ENCODE measurements around the gene NPEPL1. TPM values are rescaled to one million over a fixed set of nuclear protein-coding genes. Genes with fewer than 3 reads are reported as not detected.
"Not testable (repeated sequence)": the region's sequence is repeated elsewhere in the genome, so short reads cannot be mapped to it uniquely, and the experiment has no call there.

The NPEPL1 gene
- total RNA-seq, 1 experiment from 2014 or later: 44.7 TPM

GRCh38 chr20:58749098-58749769 lies 56.6 kb downstream of the NPEPL1 start:
- Histone ChIP-seq H3K27me3 (peaks cover 7% of the 10 kb centered on the region), H3K4me3 (no peak overlapping the region), H3K9me3 (no peaks in the 10 kb centered on the region), H3K36me3 (no peaks in the 10 kb centered on the region)
- DNase-seq: no peak

DNA sequence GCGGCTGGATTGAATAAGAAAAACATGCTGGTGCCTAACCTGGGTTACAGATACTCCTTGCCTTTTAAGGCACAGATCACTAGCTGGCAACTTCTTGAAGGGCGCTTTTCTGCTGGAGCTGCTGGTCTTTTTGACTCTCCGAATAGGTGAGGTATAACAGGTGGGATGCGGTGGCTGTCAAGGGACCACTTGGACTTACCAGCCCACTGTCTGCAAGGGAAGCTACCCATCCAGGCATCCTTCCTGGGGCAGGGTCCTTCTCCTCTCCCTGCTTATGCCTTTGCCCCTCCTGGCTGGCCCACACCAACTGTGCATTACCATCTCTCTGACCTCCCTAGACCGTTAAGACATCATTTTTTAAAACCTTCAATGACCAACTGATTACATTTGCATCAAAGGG lies 57.4 kb downstream of the NPEPL1 start:
- Histone ChIP-seq H3K36me3 (no peaks in the 10 kb centered on the region), H3K9me3 (no peaks in the 10 kb centered on the region), H3K27me3 (peaks cover 7% of the 10 kb centered on the region), H3K4me3 (no peak overlapping the region)
- DNase-seq: no peak

GRCh38 chr20:58750706-58751105 lies 58.1 kb downstream of the NPEPL1 start:
- H3K27me3 ChIP-seq, H3K4me3 ChIP-seq, H3K36me3 ChIP-seq, H3K9me3 ChIP-seq, DNase-seq: not testable (repeated sequence)

DNA sequence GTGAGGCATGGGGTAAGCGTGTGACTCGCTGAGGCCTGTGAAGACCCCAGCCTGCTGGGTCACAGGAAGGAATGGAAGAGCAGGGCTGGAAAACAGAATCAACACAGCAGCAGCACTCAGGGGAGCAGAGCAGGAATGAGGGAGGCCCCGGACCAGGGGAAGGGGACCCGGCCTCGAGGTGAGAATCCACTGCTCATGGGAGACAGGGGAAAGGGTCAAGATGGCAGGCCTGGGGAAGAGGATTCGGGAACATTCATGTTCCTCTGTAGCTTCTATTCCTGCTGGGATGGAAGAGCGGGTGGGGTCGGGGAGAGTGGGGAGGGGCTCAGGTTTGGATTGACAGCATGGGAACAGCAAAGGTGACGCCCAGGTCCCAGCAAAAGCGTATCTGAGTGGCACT lies 59.4 kb downstream of the NPEPL1 start:
- Histone ChIP-seq H3K4me3 (no peak overlapping the region), H3K27me3 (no peaks in the 10 kb centered on the region; the same call in 1 of the 2 replicates), H3K36me3 (no peaks in the 10 kb centered on the region), H3K9me3 (no peaks in the 10 kb centered on the region)
- no peak for DNase-seq

- Histone ChIP-seq H3K27me3 (peaks cover 2% of the 10 kb centered on the region; the same call in 1 of the 2 replicates), H3K9me3 (no peaks in the 10 kb centered on the region), H3K4me3 (no peak overlapping the region), H3K36me3 (no peaks in the 10 kb centered on the region)
- DNase-seq: no peak
These were observed 60.0 kb downstream of the NPEPL1 start for GRCh38 chr20:58752565-58752964.

- DNase-seq: no peak
- no peaks in the 10 kb centered on the region for H3K36me3 ChIP-seq
- H3K27me3 ChIP-seq: peaks cover 2% of the 10 kb centered on the region; the same call in 1 of the 2 replicates
- H3K9me3 ChIP-seq: peaks cover 1% of the 10 kb centered on the region; the same call in 1 of the 2 replicates
- H3K4me3 ChIP-seq: no peak overlapping the region
These were observed 60.8 kb downstream of the NPEPL1 start for GRCh38 chr20:58753267-58753921.

GRCh38 chr20:58753922-58754551 lies 61.4 kb downstream of the NPEPL1 start:
- peaks cover 1% of the 10 kb centered on the region; the same call in 1 of the 2 replicates for H3K9me3 ChIP-seq
- no peak for DNase-seq
- peaks cover 2% of the 10 kb centered on the region; the same call in 1 of the 2 replicates for H3K27me3 ChIP-seq
- no peaks in the 10 kb centered on the region for H3K36me3 ChIP-seq
- H3K4me3 ChIP-seq: no peak overlapping the region

DNA sequence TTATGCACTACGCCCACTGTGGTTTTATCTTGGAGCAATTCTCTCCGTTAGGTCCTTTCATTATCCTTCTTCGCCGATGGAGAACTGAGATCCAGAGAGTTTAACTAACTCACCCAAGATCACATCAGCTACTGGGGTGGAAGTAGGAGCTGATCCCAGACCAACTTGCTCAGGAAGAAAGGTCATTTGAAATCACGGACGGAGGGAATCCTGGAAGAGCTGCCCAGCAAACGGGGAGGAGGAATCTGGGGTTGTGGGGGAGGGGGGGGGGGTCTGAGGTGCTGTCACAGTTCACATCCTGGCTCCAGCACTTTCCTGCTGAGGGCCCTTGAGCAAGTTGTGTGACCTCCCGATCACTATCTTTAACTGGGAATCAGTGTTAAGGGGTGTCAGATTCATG lies 62.0 kb downstream of the NPEPL1 start:
- no peak for DNase-seq
- Histone ChIP-seq H3K36me3 (no peaks in the 10 kb centered on the region), H3K4me3 (no peak overlapping the region), H3K27me3 (peaks cover 2% of the 10 kb centered on the region; the same call in 1 of the 2 replicates), H3K9me3 (peaks cover 1% of the 10 kb centered on the region; the same call in 1 of the 2 replicates)

DNA sequence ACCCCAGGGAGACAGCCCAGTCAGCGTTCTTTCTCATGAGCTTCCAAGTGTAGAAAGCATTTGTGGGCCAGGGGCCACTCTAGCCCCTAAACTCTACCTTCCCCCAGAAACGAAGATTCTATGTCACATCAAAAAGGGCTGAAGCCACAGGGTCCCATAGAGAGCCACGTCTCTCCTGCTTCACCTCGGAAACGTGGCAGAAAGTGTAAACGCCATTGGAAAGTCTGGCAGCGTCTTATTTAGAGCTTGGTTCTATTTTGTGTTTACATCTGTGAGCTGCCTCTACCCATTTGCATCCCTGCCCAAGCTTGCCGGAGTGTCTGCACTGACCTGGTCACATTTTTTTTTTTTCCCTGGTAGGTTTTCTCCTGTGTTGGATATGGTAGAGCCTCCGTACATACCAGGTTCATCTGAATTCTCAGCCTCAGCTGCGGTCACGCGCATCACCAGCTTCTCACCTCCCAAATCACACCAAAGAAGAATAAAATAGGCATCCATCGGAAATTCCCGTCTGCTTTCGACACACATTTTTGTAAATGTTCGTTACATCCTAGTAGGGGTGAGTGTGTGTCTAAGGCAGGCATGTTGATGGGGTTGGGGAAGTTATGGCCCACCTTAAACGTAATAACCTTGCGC lies 62.6 kb downstream of the NPEPL1 start:
- no peak for DNase-seq
- peaks cover 1% of the 10 kb centered on the region; the same call in 1 of the 2 replicates for H3K9me3 ChIP-seq
- H3K36me3 ChIP-seq: no peaks in the 10 kb centered on the region
- no peak overlapping the region for H3K4me3 ChIP-seq
- peaks cover 2% of the 10 kb centered on the region; the same call in 1 of the 2 replicates for H3K27me3 ChIP-seq

DNA sequence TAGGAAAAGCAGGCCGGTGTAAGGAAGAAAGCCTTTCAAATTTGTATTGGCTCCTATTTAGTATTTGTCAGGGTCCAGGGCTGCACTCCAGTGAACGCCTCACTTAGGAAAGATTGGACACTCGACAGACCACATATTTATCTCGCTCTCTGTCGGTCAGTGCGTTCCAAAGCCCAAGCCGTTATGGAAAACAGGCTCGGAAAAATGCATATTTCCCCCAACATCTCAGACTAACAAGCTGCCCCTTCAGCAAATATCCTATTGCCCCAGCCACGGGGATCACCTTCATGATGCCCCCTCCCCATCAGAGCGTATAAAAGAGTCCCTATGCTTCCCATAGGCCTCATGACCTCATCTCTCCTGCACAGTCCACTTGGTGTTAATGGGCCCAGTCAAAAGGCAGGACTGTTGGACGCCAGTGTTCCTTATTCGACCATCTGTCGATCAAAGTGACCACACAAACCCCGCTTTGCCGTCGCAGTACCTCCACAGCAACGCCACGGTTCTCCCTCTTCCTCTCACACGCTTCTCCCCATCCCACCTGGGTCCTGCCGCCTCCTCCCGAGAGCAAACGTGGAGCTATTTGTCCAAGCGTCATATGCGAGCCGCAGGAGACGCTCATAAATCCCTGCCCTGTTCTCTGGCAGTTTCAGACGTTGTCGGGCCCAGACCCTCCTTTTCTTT lies 63.3 kb downstream of the NPEPL1 start:
- Histone ChIP-seq H3K27me3 (peaks cover 2% of the 10 kb centered on the region; the same call in 1 of the 2 replicates), H3K4me3 (no peak overlapping the region), H3K9me3 (peaks cover 1% of the 10 kb centered on the region; the same call in 1 of the 2 replicates), H3K36me3 (no peaks in the 10 kb centered on the region)
- no peak for DNase-seq

DNA sequence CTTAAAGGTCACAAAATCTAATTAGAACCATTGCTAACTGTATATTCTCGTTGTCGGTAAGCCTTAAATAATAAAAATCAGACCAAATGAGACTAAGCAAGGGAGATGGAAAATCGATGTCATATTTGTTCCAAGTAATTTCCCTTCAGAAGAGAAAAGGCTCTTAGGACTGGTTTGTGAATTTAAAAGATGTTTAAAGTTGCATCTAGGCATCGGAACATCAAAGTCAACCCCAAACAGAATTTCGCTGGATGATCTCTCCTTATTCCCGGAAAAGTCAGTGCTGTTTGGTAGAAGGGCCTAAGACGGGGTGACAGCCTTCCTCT lies 63.8 kb downstream of the NPEPL1 start:
- Histone ChIP-seq H3K4me3 (no peak overlapping the region), H3K36me3 (no peaks in the 10 kb centered on the region), H3K27me3 (peaks cover 2% of the 10 kb centered on the region; the same call in 1 of the 2 replicates), H3K9me3 (peaks cover 1% of the 10 kb centered on the region; the same call in 1 of the 2 replicates)
- DNase-seq: no peak

- H3K36me3 ChIP-seq, DNase-seq, H3K4me3 ChIP-seq, H3K9me3 ChIP-seq: not testable (repeated sequence)
- H3K27me3 ChIP-seq: peaks cover 10% of the 10 kb centered on the region; the same call in 1 of the 2 replicates
These were observed 65.0 kb downstream of the NPEPL1 start for GRCh38 chr20:58757647-58758046.

DNA sequence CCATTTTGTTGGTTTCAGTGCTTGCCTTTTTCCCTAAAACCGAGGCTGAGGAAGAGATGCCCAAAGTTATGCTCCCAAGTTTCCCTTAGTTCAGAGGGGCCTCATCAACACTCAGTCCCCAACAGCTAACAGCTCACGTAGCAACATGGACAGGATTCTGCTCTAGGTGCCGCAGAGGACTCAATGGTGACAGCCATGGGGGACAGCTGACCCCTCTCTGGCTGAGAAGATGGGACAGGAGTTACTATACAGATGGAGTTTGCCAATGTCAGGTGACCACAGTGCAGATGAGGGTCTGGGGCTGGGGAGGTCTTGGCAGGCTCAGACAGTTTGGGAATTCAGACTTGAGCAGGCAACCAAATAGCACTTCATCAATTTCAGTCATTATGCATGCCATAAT lies 67.3 kb downstream of the NPEPL1 start:
- Histone ChIP-seq H3K9me3 (peaks cover 1% of the 10 kb centered on the region; the same call in 1 of the 2 replicates), H3K36me3 (no peaks in the 10 kb centered on the region), H3K4me3 (no peak overlapping the region), H3K27me3 (peaks cover 10% of the 10 kb centered on the region; the same call in 1 of the 2 replicates)
- no peak for DNase-seq

- H3K27me3 ChIP-seq: peaks cover 12% of the 10 kb centered on the region; the same call in 1 of the 2 replicates
- no peak for DNase-seq
- no peak overlapping the region for H3K4me3 ChIP-seq
- no peaks in the 10 kb centered on the region for H3K36me3 ChIP-seq
- peaks cover 1% of the 10 kb centered on the region; the same call in 1 of the 2 replicates for H3K9me3 ChIP-seq
These were observed 68.3 kb downstream of the NPEPL1 start for GRCh38 chr20:58760856-58761255.

- Histone ChIP-seq H3K4me3 (no peak overlapping the region), H3K27me3 (peaks cover 21% of the 10 kb centered on the region), H3K36me3 (no peaks in the 10 kb centered on the region), H3K9me3 (peaks cover 1% of the 10 kb centered on the region; the same call in 1 of the 2 replicates)
- DNase-seq: no peak
These were observed 69.5 kb downstream of the NPEPL1 start for GRCh38 chr20:58762120-58762519.

DNA sequence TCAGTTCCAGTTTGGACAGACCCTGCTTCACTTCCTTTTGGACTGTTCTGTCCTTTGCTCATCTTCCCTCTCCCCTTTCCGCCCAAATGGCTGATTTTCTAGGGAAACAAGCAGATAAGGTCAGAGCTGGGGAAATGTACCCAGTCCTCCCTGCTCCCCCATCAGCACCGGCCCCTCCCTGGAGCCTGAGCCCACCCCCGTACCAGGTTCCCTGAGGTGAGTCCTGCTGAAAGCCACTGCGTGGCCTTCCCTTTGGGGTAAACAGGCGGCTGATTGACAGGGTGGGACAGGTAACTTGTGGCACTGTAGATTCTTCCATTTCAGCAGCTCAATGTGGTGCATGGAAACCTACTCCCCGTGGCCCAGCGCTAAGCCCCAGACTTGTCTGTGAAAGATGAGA lies 70.5 kb downstream of the NPEPL1 start:
- Histone ChIP-seq H3K9me3 (peaks cover under 1% of the 10 kb centered on the region; the same call in 1 of the 2 replicates), H3K4me3 (no peak overlapping the region), H3K27me3 (peaks cover 30% of the 10 kb centered on the region), H3K36me3 (no peaks in the 10 kb centered on the region)
- DNase-seq: no peak
